Thoracic aorta (tissue), 2 donors: Measurements from ENCODE around the gene AOPEP. TPM values are rescaled to one million over a fixed set of nuclear protein-coding genes. Genes with fewer than 3 reads are reported as not detected.

Source experiments
- ATAC-seq: fragments of 150-250 bp; one replicate; pipeline ENCODE4 v1.8.0; 2017; ENCODE audit warnings: low read depth; ENCODE audit not compliant: insufficient number of reproducible peaks, low FRiP score
- DNase-seq: peaks from one replicate; pipeline ENCODE4 v3.0.0-alpha.2; 2020; ENCODE audit warnings: low spot score
- H3K27ac ChIP-seq, 2 donors: fragments of 200-600 bp; sonication (generic); 1 replicate in 1 of 2; 2 replicates in 1 of 2; pipeline ENCODE4 v1.5.1; 2016; ENCODE audit warnings: mild to moderate bottlenecking in 2 of 2, moderate library complexity in 2 of 2
- H3K27me3 ChIP-seq: fragments of 200-600 bp; sonication (generic); replicated peaks from 2 replicates; pipeline ENCODE4 v1.6.0; 2016; ENCODE audit warnings: mild to moderate bottlenecking; ENCODE audit not compliant: insufficient read depth
- H3K36me3 ChIP-seq: fragments of 200-600 bp; sonication (generic); one replicate; pipeline ENCODE4 v1.5.1; 2016
- H3K4me1 ChIP-seq, 2 donors: fragments of 200-600 bp; sonication (generic); 1 replicate in 1 of 2; 2 replicates in 1 of 2; pipeline versions ENCODE4 v1.5.1 to v1.6.0; 2016; ENCODE audit warnings: low read depth in 2 of 2, mild to moderate bottlenecking in 1 of 2; ENCODE audit not compliant: control insufficient read depth in 1 of 2
- H3K4me3 ChIP-seq: fragments of 200-600 bp; sonication (generic); 2 replicates; pipeline ENCODE4 v1.5.1; 2016; ENCODE audit warnings: mild to moderate bottlenecking
- H3K9me3 ChIP-seq: fragments of 200-600 bp; sonication (generic); 2 replicates; pipeline ENCODE4 v1.5.1; 2016
- CTCF ChIP-seq: fragments of 200-600 bp; sonication (generic); IDR thresholded peaks from one replicate; pipeline ENCODE4 v1.5.1; 2019; ENCODE audit warnings: antibody characterized with exemption
- total RNA-seq, 2 donors: library from RNA; depleted of rRNA; stranded (reverse); fragments of >200 nt; gene quantifications; one replicate each; pipeline versions ENCODE4 v1.1.0 to v1.2.3, GENCODE V29; 2016

AOPEP gene
- total RNA-seq, 2 donors from 2014 or later = 494 to 668 TPM

- no peak for ATAC-seq
- peak; percentile 35 for DNase-seq
- TF ChIP-seq CTCF = peak; percentile 67
- Histone ChIP-seq H3K4me1 (peaks cover 3 to 48% of the 10 kb centered on the region in 2 donors), H3K4me3 (peak overlapping the region; percentile 1), H3K36me3 (no peaks in the 10 kb centered on the region), H3K27me3 (no peaks in the 10 kb centered on the region), H3K27ac (peak overlapping the region; percentile 80 to 88), H3K9me3 (no peaks in the 10 kb centered on the region)
Measured at GRCh38 chr9:94783102-94783682, 56.7 kb downstream of the AOPEP start.

DNA sequence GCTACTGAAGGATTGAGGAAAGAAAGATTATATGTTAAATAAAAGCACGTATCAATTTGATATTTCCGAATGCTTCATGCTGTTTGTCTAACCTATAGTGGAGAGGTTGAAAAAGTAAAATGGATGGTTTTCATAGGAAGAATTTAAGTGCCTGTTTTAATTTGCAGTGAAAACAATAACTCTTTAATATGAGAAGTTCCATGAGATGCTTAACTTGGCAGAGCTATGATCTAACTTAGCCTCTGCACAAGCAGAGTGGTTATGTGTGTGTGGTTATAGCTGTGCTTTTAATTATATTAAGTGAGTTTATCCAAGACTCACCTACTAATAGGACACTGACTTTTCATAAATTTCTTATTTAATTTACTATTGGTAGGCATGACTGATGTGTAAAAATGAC lies 57.4 kb downstream of the AOPEP start:
- Histone ChIP-seq H3K4me1 (peaks cover 3 to 52% of the 10 kb centered on the region in 2 donors), H3K4me3 (no peak overlapping the region), H3K9me3 (no peaks in the 10 kb centered on the region), H3K36me3 (no peaks in the 10 kb centered on the region), H3K27ac (peak overlapping the region; percentile 80 to 88), H3K27me3 (no peaks in the 10 kb centered on the region)
- no peak for ATAC-seq
- no peak for TF ChIP-seq CTCF
- DNase-seq = no peak

DNA sequence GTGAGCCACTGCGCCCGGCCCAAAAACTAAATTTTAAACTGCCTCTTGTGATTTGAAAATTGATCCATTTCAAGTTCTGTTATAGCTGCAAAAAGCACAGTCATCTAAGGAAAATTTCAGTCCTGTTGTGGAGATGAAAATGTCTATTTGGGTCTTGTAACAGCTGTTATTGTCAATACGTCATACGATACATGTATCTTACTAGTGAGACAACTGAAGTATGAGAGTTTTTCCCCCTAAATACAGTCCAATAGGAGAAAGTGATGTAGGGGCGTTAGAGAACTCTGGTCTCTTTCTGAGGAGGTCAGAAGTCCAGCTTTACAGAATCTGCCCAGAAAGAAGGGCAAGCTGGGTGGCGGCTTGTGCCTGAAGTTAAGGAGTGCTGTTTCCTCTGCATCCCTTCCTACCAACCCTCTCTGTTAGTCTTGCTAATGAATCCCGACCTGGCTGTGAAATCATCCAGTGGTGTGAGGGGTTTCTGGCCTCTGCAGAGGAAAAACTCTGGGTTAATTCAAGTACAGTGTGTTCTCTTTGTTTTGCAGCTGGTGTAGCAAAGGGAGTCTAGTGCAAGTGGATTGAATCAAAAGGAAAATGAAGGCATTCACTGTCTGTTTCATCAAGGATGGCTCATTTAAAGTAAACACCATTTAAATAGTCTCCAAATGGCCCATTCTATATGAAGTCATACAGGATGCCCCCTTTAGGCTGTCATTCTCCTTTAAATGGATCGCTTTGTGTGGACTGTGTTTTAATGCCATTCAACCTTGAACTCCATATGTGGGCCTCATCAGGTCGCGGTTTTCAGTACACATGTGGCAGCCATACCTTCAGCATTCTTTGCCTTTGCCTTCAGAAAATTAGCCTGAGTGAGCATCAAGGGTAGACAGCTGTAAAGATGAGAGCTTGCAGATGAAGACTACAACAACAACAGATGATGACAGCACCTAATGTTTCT lies 59.0 kb downstream of the AOPEP start:
- H3K9me3 ChIP-seq = no peaks in the 10 kb centered on the region
- TF ChIP-seq CTCF = no peak
- DNase-seq = no peak
- H3K36me3 ChIP-seq = no peaks in the 10 kb centered on the region
- ATAC-seq = no peak
- no peak overlapping the region for H3K4me3 ChIP-seq
- H3K27ac ChIP-seq = no peak overlapping the region
- peaks cover 3 to 48% of the 10 kb centered on the region in 2 donors for H3K4me1 ChIP-seq
- H3K27me3 ChIP-seq = no peaks in the 10 kb centered on the region

GRCh38 chr9:94786586-94786985 lies 60.1 kb downstream of the AOPEP start:
- ATAC-seq (no peak), DNase-seq (no peak)
- Histone ChIP-seq H3K9me3 (no peaks in the 10 kb centered on the region), H3K4me3 (no peak overlapping the region), H3K4me1 (peaks cover 3 to 40% of the 10 kb centered on the region in 2 donors), H3K27me3 (no peaks in the 10 kb centered on the region), H3K36me3 (no peaks in the 10 kb centered on the region), H3K27ac (peak overlapping the region in 1 of 2 donors; percentile 47)
- TF ChIP-seq CTCF = no peak

- H3K27ac ChIP-seq = no peak overlapping the region
- H3K36me3 ChIP-seq = no peaks in the 10 kb centered on the region
- no peak for TF ChIP-seq CTCF
- DNase-seq (no peak), ATAC-seq (no peak)
- H3K27me3 ChIP-seq = no peaks in the 10 kb centered on the region
- H3K4me1 ChIP-seq = peaks cover 3 to 40% of the 10 kb centered on the region in 2 donors
- H3K9me3 ChIP-seq = no peaks in the 10 kb centered on the region
- no peak overlapping the region for H3K4me3 ChIP-seq
Measured at GRCh38 chr9:94787266-94787665, 60.8 kb downstream of the AOPEP start.
